Left renal cortex interstitium (tissue), 4 donors: ENCODE measurements around the gene P2RX6. TPM values are rescaled to one million over a fixed set of nuclear protein-coding genes. Genes with fewer than 3 reads are reported as not detected.
"Not testable (repeated sequence)": the region's sequence is repeated elsewhere in the genome, so short reads cannot be mapped to it uniquely, and the experiment has no call there.

Source experiments
- DNase-seq, 4 donors: peaks; one replicate each; pipeline ENCODE4 v3.0.0-alpha.2; 2013; ENCODE audit warnings: low read depth in 4 of 4, low spot score in 2 of 4, missing footprints in 1 of 4
- polyA plus RNA-seq, 4 donors: library from polyadenylated mRNA; unstranded; fragments of 120-200 nt; gene quantifications; one replicate each; pipeline ENCODE4 v1.2.1, GENCODE V29; 2013; ENCODE audit not compliant: insufficient read length in 4 of 4

The P2RX6 gene
- 1 to 10 TPM in 3 of 4 donors, under 1 TPM in 1; 0.92 to 2.3 (median 1.8) TPM for polyA plus RNA-seq

- DNase-seq = no peak
These were observed at the start of gene P2RX6 for GRCh38 chr22:21014726-21015465. P2RX6 (plus strand) TSS chr22:21015165; CDS start chr22:21015175, 10 bp downstream.

DNA sequence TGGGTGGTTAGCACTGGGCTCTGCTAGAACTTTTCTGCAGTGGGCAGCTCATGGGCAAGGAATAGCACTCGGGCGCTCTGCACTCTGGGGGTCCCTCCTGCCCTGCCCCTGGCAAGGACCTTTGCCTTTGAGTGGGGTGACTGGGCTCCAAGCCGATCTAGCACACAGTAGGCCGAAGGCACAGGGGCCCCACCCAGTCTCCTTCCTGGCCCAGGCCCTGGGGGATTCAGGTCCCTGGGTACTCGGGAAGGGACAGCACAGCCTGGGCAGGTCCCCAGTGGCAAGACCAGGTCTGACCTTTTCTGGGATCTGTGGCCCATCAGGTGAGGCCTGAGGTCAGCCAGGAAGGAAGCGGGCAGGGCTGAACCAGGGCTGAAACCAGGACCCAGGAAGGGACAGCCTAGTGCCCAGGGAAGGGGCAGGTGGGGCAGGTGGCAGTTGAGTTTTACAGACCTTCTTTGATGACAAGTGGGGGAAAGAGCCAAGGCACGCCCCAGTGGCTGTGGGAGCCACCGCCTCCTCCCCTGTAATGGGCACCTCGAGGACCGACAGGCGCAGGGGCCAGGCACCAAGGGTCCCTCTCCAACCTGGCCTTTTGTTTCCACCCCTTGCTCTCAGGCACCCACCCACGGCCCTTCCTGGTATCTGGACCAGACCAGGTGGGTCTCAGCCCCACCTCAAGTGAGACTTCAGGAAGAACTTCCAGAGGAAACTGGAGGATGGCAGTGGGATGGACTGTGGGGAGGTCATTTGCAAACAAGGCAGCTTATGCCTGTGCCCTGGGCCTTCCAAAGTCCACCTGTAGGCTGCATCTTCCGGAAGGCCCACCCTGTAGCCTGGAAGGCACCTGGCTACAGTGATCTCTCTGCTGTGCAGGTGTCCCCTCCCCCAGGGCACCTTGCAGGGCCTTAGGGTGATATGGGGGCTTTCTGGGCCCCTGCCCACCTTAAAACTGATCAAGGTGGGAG is 48.8 kb upstream of the P2RX6 start:
- DNase-seq = no peak

- DNase-seq = no peak
These were observed 47.9 kb upstream of the P2RX6 start, which contains the start of gene AIFM3 for GRCh38 chr22:20966883-20967696. AIFM3 (plus strand) TSS chr22:20967255; CDS start chr22:20967945, 690 bp downstream.

DNA sequence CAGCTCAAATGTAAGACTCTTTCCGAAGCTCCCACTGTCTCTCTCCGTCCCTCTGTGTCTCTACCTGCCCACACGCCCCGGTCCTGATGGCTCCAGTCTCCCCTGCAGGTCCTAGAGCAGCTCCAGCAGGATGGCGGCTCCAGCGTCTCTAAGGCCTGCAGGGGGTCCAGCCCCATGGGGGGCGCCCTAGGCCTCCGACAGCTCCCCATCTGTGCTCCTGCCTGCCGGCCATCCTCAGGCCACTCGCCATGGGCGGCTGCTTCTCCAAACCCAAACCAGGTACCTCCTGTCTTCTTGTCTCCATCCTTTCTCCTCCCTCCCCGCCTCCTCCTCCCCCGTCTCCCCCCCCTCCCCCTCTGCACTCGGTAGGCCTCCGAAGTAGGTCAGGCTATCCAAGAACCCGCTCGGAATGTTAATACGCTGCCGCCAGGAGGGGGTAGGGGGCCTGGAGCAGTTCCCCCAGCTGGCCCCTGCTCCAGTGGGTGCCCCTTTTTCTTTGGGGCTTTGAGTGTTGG is 47.2 kb upstream of the P2RX6 start:
- no peak for DNase-seq

GRCh38 chr22:20968281-20968977 is 46.5 kb upstream of the P2RX6 start:
- DNase-seq = no peak

GRCh38 chr22:20970939-20971657 is 43.9 kb upstream of the P2RX6 start:
- no peak for DNase-seq

DNA sequence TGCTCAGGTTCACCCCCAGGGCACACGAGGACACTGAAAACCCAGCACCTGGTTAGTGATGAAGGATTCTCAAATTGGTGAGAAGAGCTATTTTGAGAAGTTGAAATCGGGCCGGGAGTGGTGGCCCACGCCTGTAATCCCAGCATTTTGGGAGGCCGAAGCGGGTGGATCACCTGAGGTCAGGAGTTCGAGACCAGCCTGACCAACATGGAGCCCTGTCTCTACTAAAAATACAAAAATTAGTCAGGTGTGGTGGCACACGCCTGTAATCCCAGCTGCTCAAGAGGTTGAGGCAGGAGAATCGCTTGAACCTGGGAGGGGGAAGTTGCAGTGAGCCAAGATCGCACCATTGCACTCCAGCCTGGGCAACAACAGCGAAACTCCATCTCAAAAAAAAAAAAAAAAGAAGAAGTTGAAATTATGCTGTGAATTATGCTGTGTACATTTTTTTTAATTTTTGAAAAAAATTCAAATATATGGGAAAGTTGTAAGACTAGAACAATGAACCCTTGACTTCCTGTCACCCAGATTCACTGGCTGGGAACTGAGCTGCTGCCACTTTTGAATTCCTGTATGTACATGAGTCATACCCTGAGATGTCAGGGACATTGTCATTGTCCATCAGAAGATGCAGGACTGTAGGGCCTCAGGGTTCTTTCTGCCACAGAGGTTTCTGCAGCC is 42.8 kb upstream of the P2RX6 start:
- not testable (repeated sequence) for DNase-seq

DNA sequence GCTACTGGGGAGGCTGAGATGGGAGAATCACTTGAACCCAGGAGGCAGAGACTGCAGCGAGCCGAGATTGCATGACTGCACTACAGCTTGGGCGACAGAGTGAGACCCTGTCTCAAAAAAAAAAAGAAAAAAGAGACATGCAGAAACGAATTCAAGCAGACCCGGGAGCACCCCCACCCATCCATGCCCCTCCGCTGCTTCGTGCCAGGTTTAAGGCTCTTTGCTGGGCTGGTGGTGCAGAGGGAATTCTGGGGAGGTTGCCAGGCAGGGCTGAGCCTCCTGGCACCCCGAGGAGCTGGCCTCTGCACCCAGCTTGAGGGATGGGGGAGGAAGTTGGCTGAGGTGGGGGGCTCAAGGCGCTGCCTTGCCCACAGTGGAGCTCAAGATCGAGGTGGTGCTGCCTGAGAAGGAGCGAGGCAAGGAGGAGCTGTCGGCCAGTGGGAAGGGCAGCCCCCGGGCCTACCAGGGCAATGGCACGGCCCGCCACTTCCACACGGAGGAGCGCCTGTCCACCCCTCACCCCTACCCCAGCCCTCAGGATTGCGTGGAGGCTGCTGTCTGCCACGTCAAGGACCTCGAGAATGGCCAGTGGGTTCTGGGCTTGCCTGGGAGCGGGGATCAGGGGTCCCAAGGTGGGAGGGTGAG is 41.9 kb upstream of the P2RX6 start:
- DNase-seq = no peak

GRCh38 chr22:20973634-20974286 is 41.2 kb upstream of the P2RX6 start:
- no peak for DNase-seq

GRCh38 chr22:20974336-20974955 is 40.5 kb upstream of the P2RX6 start:
- DNase-seq = no peak

- no peak for DNase-seq
These were observed 39.2 kb upstream of the P2RX6 start for GRCh38 chr22:20975541-20976290.

DNA sequence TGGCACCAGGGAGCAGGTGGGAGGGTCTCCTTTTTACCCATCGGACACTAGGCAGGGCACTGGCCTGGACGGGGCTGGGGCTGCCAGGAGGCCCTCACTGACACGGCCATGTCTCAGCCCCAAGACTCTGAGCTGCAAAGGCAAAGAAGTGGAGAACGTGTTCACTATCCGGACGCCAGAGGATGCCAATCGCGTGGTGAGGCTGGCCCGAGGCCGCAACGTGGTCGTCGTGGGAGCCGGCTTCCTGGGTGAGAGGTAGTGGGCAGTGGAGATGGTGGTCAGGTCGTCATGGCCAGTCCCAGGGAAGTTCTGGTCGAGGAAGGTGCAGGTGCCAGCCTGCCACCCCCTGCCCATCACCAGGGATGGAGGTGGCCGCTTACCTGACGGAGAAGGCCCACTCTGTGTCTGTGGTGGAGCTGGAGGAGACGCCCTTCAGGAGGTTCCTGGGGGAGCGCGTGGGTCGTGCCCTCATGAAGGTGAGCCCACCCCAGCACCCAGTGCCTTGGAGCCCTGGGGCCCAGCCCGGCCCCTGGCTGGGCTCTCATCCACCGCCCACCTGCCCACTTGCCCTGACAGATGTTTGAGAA is 38.6 kb upstream of the P2RX6 start:
- no peak for DNase-seq

DNA sequence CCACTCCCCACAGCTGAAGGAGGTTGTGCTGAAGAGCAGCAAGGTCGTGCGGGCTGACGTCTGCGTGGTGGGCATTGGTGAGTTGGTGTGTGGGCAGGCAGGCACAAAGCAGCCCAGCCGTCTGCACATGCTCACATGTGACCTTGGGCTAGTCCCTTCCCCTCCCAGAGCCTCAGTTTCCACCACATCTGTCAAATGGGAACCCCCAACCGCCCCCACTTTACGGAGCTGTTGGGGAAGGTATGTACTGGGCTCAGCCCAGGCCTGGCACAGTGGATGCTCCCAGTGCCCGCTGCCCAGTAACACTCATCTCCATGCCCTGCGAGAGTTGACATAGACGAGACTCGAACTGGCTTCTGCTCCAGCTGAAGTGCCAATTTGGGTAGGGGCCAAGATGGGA is 37.9 kb upstream of the P2RX6 start:
- DNase-seq = no peak

GRCh38 chr22:20977516-20978170 is 37.3 kb upstream of the P2RX6 start:
- no peak for DNase-seq

- DNase-seq = no peak
These were observed 36.5 kb upstream of the P2RX6 start for GRCh38 chr22:20978419-20978818.
